Peyer's patch (tissue), 4 donors: Measurements from ENCODE around the gene S100A13.

ENCODE experiments used
- POLR2A ChIP-seq, 2 donors: fragments of 450-650 bp; IDR thresholded peaks; one replicate each; pipeline ENCODE4 v1.5.1; 2017; ENCODE audit warnings: antibody characterized with exemption in 2 of 2, mild to moderate bottlenecking in 2 of 2, moderate library complexity in 2 of 2
- TF ChIP-seq, protein P1 (sequence below), 6 experiments: fragments of 450-650 bp in 4 of 6; fragments of 200-600 bp in 2 of 6; sonication (generic) in 1 of 6; IDR thresholded peaks; one replicate each; pipeline ENCODE4 v1.5.1; 2017 to 2019; ENCODE audit warnings: antibody characterized with exemption in 6 of 6, mild to moderate bottlenecking in 3 of 6, moderate library complexity in 1 of 6

- TF ChIP-seq, protein P1, sequence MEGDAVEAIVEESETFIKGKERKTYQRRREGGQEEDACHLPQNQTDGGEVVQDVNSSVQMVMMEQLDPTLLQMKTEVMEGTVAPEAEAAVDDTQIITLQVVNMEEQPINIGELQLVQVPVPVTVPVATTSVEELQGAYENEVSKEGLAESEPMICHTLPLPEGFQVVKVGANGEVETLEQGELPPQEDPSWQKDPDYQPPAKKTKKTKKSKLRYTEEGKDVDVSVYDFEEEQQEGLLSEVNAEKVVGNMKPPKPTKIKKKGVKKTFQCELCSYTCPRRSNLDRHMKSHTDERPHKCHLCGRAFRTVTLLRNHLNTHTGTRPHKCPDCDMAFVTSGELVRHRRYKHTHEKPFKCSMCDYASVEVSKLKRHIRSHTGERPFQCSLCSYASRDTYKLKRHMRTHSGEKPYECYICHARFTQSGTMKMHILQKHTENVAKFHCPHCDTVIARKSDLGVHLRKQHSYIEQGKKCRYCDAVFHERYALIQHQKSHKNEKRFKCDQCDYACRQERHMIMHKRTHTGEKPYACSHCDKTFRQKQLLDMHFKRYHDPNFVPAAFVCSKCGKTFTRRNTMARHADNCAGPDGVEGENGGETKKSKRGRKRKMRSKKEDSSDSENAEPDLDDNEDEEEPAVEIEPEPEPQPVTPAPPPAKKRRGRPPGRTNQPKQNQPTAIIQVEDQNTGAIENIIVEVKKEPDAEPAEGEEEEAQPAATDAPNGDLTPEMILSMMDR (IDR thresholded peaks at IDR 0.05), result no peak
- TF ChIP-seq POLR2A (IDR thresholded peaks at IDR 0.05), result no peak
These were observed 46.2 kb upstream of the S100A13 start for GRCh38 chr1:153673511-153673910.
